HEK293 (cell line): ENCODE measurements around the gene HM13.

Experiments
- CTCF ChIA-PET: fragments of 350-600 bp; formaldehyde crosslinking; extraction: SDS; loops from one replicate; lab custom pipeline; 2021; ENCODE audit warnings: antibody characterized with exemption; lab: Yijun Ruan, JAX
- POLR2A ChIA-PET: fragments of 300-600 bp; formaldehyde crosslinking; extraction: SDS; loops from one replicate; lab custom pipeline; 2020; ENCODE audit warnings: antibody characterized with exemption, inconsistent platforms; lab: Yijun Ruan, JAX
- H3K27ac ChIP-seq: fragments of 200-500 bp; sonication (Bioruptor generic); 2 replicates; pipeline ENCODE4 v1.5.1; 2014; ENCODE audit warnings: low read depth, low read length, control low read depth, inconsistent platforms; ENCODE audit errors: extremely low read depth
- H3K36me3 ChIP-seq, 2 experiments: fragments of 200-500 bp in 1 of 2; sonication (Bioruptor generic) in 1 of 2; 1 replicate in 1 of 2; 2 replicates in 1 of 2; pipeline ENCODE4 v1.5.1; 2014 to 2017; ENCODE audit warnings: inconsistent platforms in 2 of 2, low read length in 2 of 2; ENCODE audit not compliant: control insufficient read depth in 2 of 2, insufficient read depth in 1 of 2
- H3K4me1 ChIP-seq: fragments of 200-500 bp; sonication (Bioruptor generic); 2 replicates; pipeline ENCODE4 v1.5.1; 2014; ENCODE audit warnings: mild to moderate bottlenecking, low read length, inconsistent platforms; ENCODE audit not compliant: control insufficient read depth, insufficient read depth
- H3K4me3 ChIP-seq: 2 replicates; pipeline ENCODE4 v1.5.1; 2011; ENCODE audit warnings: low read depth, mild to moderate bottlenecking, control low read depth, low read length, moderate library complexity
- H3K9me3 ChIP-seq: fragments of 200-500 bp; sonication (Bioruptor generic); 2 replicates; pipeline ENCODE4 v1.5.1; 2014; ENCODE audit warnings: low read depth, low read length, inconsistent platforms; ENCODE audit not compliant: control insufficient read depth, insufficient read depth
- CTCF ChIP-seq: fragments of 450-650 bp; formaldehyde crosslinking; IDR thresholded peaks from 2 replicates; pipeline ENCODE4 v1.5.1; 2016; ENCODE audit warnings: missing biosample characterization, missing genetic modification characterization
- GLI2 ChIP-seq: fragments of 450-650 bp; formaldehyde crosslinking; IDR thresholded peaks from 2 replicates; pipeline ENCODE4; 2017; ENCODE audit warnings: missing biosample characterization, missing genetic modification characterization, low read depth, borderline replicate concordance
- IKZF3 ChIP-seq: fragments of 450-650 bp; IDR thresholded peaks from 2 replicates; pipeline ENCODE4 v1.5.0; 2018; ENCODE audit warnings: missing biosample characterization, mild to moderate bottlenecking, missing genetic modification characterization, moderate library complexity
- REPIN1 ChIP-seq: fragments of 450-650 bp; formaldehyde crosslinking; IDR thresholded peaks from 2 replicates; pipeline ENCODE4 v1.5.1; 2017; ENCODE audit warnings: missing biosample characterization, missing genetic modification characterization, low read depth
- TCF7L2 ChIP-seq: IDR thresholded peaks from 2 replicates; pipeline ENCODE4 v1.6.1; 2011; ENCODE audit warnings: low read depth, mild to moderate bottlenecking, inconsistent platforms, low read length, moderate library complexity, borderline replicate concordance
- ZBTB20 ChIP-seq: fragments of 450-650 bp; formaldehyde crosslinking; IDR thresholded peaks from 2 replicates; pipeline ENCODE4 v1.5.1; 2016; ENCODE audit warnings: missing biosample characterization, missing genetic modification characterization
- ZBTB48 ChIP-seq: fragments of 450-650 bp; formaldehyde crosslinking; IDR thresholded peaks from 2 replicates; pipeline ENCODE4 v1.5.1; 2016; ENCODE audit warnings: missing biosample characterization, missing genetic modification characterization
- ZEB2 ChIP-seq: fragments of 450-650 bp; formaldehyde crosslinking; IDR thresholded peaks from 2 replicates; pipeline ENCODE4 v1.5.1; 2016; ENCODE audit warnings: missing biosample characterization, missing genetic modification characterization
- ZIC2 ChIP-seq: fragments of 450-650 bp; formaldehyde crosslinking; IDR thresholded peaks from 2 replicates; pipeline ENCODE4 v1.5.1; 2016; ENCODE audit warnings: missing biosample characterization, missing genetic modification characterization
- ZNF280D ChIP-seq: fragments of 450-650 bp; formaldehyde crosslinking; IDR thresholded peaks from 2 replicates; pipeline ENCODE4 v1.5.1; 2016; ENCODE audit warnings: missing biosample characterization, missing genetic modification characterization
- ZNF362 ChIP-seq: fragments of 450-650 bp; formaldehyde crosslinking; IDR thresholded peaks from 2 replicates; pipeline ENCODE4 v1.5.1; 2016; ENCODE audit warnings: missing biosample characterization, missing genetic modification characterization
- ZNF473 ChIP-seq: fragments of 450-650 bp; formaldehyde crosslinking; IDR thresholded peaks from 2 replicates; pipeline ENCODE4 v1.5.1; 2017; ENCODE audit warnings: missing biosample characterization, missing genetic modification characterization
- ZNF510 ChIP-seq: fragments of 450-650 bp; formaldehyde crosslinking; IDR thresholded peaks from 2 replicates; pipeline ENCODE4 v1.5.1; 2018; ENCODE audit warnings: mild to moderate bottlenecking, missing genetic modification characterization, missing biosample characterization; ENCODE audit not compliant: insufficient replicate concordance
- ZNF529 ChIP-seq: fragments of 450-650 bp; formaldehyde crosslinking; IDR thresholded peaks from 2 replicates; pipeline ENCODE4 v1.5.1; 2017; ENCODE audit warnings: missing genetic modification characterization, missing biosample characterization; ENCODE audit not compliant: insufficient replicate concordance
- ZNF704 ChIP-seq: fragments of 450-650 bp; formaldehyde crosslinking; IDR thresholded peaks from 2 replicates; pipeline ENCODE4 v1.5.1; 2016; ENCODE audit warnings: missing biosample characterization, missing genetic modification characterization
- ZNF76 ChIP-seq: fragments of 450-650 bp; formaldehyde crosslinking; IDR thresholded peaks from 2 replicates; pipeline ENCODE4; 2016; ENCODE audit warnings: low read depth, missing biosample characterization, missing genetic modification characterization, borderline replicate concordance
- ZNF785 ChIP-seq: fragments of 450-650 bp; formaldehyde crosslinking; IDR thresholded peaks from 2 replicates; pipeline ENCODE4 v1.5.1; 2016; ENCODE audit warnings: missing biosample characterization, missing genetic modification characterization
- ZSCAN30 ChIP-seq: fragments of 450-650 bp; IDR thresholded peaks from 2 replicates; pipeline ENCODE4 v1.5.1; 2018; ENCODE audit warnings: missing biosample characterization, mild to moderate bottlenecking, missing genetic modification characterization, moderate library complexity
- TF ChIP-seq, protein P1 (sequence below): fragments of 450-650 bp; formaldehyde crosslinking; IDR thresholded peaks from 2 replicates; pipeline ENCODE4 v1.5.1; 2017; ENCODE audit warnings: missing biosample characterization, missing genetic modification characterization
- TF ChIP-seq, protein P2 (sequence below): fragments of 450-650 bp; formaldehyde crosslinking; IDR thresholded peaks from 2 replicates; pipeline ENCODE4 v1.5.1; 2017; ENCODE audit warnings: missing biosample characterization, missing genetic modification characterization
- TF ChIP-seq, protein P3 (sequence below): fragments of 450-650 bp; formaldehyde crosslinking; IDR thresholded peaks from 2 replicates; pipeline ENCODE4 v1.5.1; 2016; ENCODE audit warnings: missing biosample characterization, missing genetic modification characterization

HM13 gene

GRCh38 chr20:31605031-31605901 is 91.0 kb downstream of the HM13 start, which contains the start of gene ID1:
ID1 (plus strand) TSS chr20:31605289; CDS start chr20:31605388, 99 bp downstream.
- peaks cover 15% of the 10 kb centered on the region for H3K4me1 ChIP-seq
- peak within 1 kb of the TSS; percentile 80 for H3K27ac ChIP-seq
- H3K36me3 ChIP-seq, result peaks cover 0 to 17% of the 10 kb centered on the region in 2 experiments; a peak in 1 of 3 replicates
- ChIA-PET POLR2A (interaction anchor here (0.5 to 8.7 kb wide), 20 partner anchors 8 to 134 kb away, joined by 3 to 255 read pairs (median 10); partner anchors contain the start of genes BCL2L1 and TPX2), CTCF (interaction anchor here (0.7 to 26.4 kb wide), 7 partner anchors 7 to 191 kb away, joined by 3 to 1204 read pairs (median 3); no protein-coding TSS in a partner anchor)
- H3K9me3 ChIP-seq, result no peaks in the 10 kb centered on the region
- peak within 1 kb of the TSS; percentile 70 for H3K4me3 ChIP-seq
- no peak; the same call in 1 of the 2 replicates for TF ChIP-seq ZNF280D (tag by site-specific recombination)
- TF ChIP-seq ZNF76, result peak; percentile 55; the same call in 1 of the 2 replicates
- TF ChIP-seq, protein P1, sequence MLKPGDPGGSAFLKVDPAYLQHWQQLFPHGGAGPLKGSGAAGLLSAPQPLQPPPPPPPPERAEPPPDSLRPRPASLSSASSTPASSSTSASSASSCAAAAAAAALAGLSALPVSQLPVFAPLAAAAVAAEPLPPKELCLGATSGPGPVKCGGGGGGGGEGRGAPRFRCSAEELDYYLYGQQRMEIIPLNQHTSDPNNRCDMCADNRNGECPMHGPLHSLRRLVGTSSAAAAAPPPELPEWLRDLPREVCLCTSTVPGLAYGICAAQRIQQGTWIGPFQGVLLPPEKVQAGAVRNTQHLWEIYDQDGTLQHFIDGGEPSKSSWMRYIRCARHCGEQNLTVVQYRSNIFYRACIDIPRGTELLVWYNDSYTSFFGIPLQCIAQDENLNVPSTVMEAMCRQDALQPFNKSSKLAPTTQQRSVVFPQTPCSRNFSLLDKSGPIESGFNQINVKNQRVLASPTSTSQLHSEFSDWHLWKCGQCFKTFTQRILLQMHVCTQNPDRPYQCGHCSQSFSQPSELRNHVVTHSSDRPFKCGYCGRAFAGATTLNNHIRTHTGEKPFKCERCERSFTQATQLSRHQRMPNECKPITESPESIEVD (tag by site-specific recombination), result no peak
- TF ChIP-seq ZBTB20 (tag by site-specific recombination), result peak; percentile 64; the same call in 1 of the 2 replicates
- TF ChIP-seq GLI2 (tag by site-specific recombination), result no peak
- TF ChIP-seq ZIC2 (tag by site-specific recombination), result peak; percentile 47
- no peak for TF ChIP-seq ZNF704
- 0 out of 2 replicates have a peak, but pooled peaks have one; percentile 68 for TF ChIP-seq ZEB2 (tag by site-specific recombination)
- no peak for TF ChIP-seq ZNF785 (tag by site-specific recombination)
- TF ChIP-seq REPIN1 (tag by site-specific recombination), result peak; percentile 58; the same call in 1 of the 2 replicates
- no peak for TF ChIP-seq ZNF473 (tag by site-specific recombination)
- peak; percentile 44; the same call in 1 of the 2 replicates for TF ChIP-seq ZSCAN30 (tag by site-specific recombination)
- no peak for TF ChIP-seq ZNF510 (tag by site-specific recombination)
- TF ChIP-seq IKZF3 (tag by site-specific recombination), result no peak
- no peak for TF ChIP-seq ZNF529 (tag by site-specific recombination)
- peak; percentile 32; the same call in 1 of the 2 replicates for TF ChIP-seq CTCF (tag by site-specific recombination)
- TF ChIP-seq, protein P2, sequence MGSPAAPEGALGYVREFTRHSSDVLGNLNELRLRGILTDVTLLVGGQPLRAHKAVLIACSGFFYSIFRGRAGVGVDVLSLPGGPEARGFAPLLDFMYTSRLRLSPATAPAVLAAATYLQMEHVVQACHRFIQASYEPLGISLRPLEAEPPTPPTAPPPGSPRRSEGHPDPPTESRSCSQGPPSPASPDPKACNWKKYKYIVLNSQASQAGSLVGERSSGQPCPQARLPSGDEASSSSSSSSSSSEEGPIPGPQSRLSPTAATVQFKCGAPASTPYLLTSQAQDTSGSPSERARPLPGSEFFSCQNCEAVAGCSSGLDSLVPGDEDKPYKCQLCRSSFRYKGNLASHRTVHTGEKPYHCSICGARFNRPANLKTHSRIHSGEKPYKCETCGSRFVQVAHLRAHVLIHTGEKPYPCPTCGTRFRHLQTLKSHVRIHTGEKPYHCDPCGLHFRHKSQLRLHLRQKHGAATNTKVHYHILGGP (tag by site-specific recombination), result no peak
- TF ChIP-seq ZNF362 (tag by site-specific recombination), result peak; percentile 80
- TF ChIP-seq ZBTB48 (tag by site-specific recombination), result no peak
- TF ChIP-seq, protein P3, sequence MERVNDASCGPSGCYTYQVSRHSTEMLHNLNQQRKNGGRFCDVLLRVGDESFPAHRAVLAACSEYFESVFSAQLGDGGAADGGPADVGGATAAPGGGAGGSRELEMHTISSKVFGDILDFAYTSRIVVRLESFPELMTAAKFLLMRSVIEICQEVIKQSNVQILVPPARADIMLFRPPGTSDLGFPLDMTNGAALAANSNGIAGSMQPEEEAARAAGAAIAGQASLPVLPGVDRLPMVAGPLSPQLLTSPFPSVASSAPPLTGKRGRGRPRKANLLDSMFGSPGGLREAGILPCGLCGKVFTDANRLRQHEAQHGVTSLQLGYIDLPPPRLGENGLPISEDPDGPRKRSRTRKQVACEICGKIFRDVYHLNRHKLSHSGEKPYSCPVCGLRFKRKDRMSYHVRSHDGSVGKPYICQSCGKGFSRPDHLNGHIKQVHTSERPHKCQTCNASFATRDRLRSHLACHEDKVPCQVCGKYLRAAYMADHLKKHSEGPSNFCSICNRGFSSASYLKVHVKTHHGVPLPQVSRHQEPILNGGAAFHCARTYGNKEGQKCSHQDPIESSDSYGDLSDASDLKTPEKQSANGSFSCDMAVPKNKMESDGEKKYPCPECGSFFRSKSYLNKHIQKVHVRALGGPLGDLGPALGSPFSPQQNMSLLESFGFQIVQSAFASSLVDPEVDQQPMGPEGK (tag by site-specific recombination), result peak; percentile 78
- 0 out of 2 replicates have a peak, but pooled peaks have one; percentile 8 for TF ChIP-seq TCF7L2
